ENCODE results near the gene ELOA. TPM values are rescaled to one million over a fixed set of nuclear protein-coding genes. Genes with fewer than 3 reads are reported as not detected.

Gene ELOA
- total RNA-seq, 1 donor from 2014 or later: 66.2 TPM

- ATAC-seq: no peak
- H3K4me3 ChIP-seq: no peak overlapping the region
These were observed 9.6 kb downstream of the ELOA start for GRCh38 chr1:23752909-23753308.

GRCh38 chr1:23756676-23757075 lies 13.4 kb downstream of the ELOA start:
- Histone ChIP-seq H3K36me3 (peaks cover 100% of the 10 kb centered on the region), H3K4me3 (no peak overlapping the region), H3K27ac (no peak overlapping the region), H3K27me3 (no peaks in the 10 kb centered on the region), H3K4me1 (peaks cover 8% of the 10 kb centered on the region), H3K9me3 (no peaks in the 10 kb centered on the region)
- intact Hi-C loops (cut with DNase I): no loop called here
- ATAC-seq (no peak), DNase-seq (no peak)
- no peak for TF ChIP-seq CTCF (IDR thresholded peaks at IDR 0.05)

More at GRCh38 chr1:23752909-23753308, 9.6 kb downstream of the ELOA start:
- Histone ChIP-seq H3K9me3 (no peaks in the 10 kb centered on the region), H3K4me1 (peaks cover 6% of the 10 kb centered on the region), H3K27ac (no peak overlapping the region), H3K36me3 (peaks cover 100% of the 10 kb centered on the region), H3K27me3 (no peaks in the 10 kb centered on the region)
- intact Hi-C loops (cut with DNase I): no loop called here
- no peak for TF ChIP-seq CTCF (IDR thresholded peaks at IDR 0.05)
- no peak for DNase-seq

GRCh38 chr1:23757812-23758211 lies 14.5 kb downstream of the ELOA start:
- TF ChIP-seq CTCF (IDR thresholded peaks at IDR 0.05): no peak
- Histone ChIP-seq H3K4me3 (no peak overlapping the region), H3K9me3 (no peaks in the 10 kb centered on the region), H3K4me1 (peaks cover 6% of the 10 kb centered on the region), H3K27ac (no peak overlapping the region), H3K36me3 (peaks cover 98% of the 10 kb centered on the region), H3K27me3 (no peaks in the 10 kb centered on the region)
- ATAC-seq: no peak
- intact Hi-C loops (cut with DNase I): no loop called here
- DNase-seq: no peak

GRCh38 chr1:23759277-23759676 lies 16.0 kb downstream of the ELOA start:
- H3K27ac ChIP-seq: no peak overlapping the region
- H3K4me3 ChIP-seq: no peak overlapping the region
- H3K36me3 ChIP-seq: peaks cover 96% of the 10 kb centered on the region
- no peaks in the 10 kb centered on the region for H3K9me3 ChIP-seq
- DNase-seq (no peak), ATAC-seq (no peak)
- TF ChIP-seq CTCF (IDR thresholded peaks at IDR 0.05): no peak
- intact Hi-C loops (cut with DNase I): no loop called here
- peaks cover 6% of the 10 kb centered on the region for H3K4me1 ChIP-seq
- H3K27me3 ChIP-seq: no peaks in the 10 kb centered on the region

- Histone ChIP-seq H3K27me3 (no peaks in the 10 kb centered on the region), H3K27ac (no peak overlapping the region), H3K9me3 (no peaks in the 10 kb centered on the region), H3K36me3 (peaks cover 69% of the 10 kb centered on the region), H3K4me1 (peaks cover 6% of the 10 kb centered on the region), H3K4me3 (no peak overlapping the region)
- TF ChIP-seq CTCF (IDR thresholded peaks at IDR 0.05): no peak
- no peak for DNase-seq
- intact Hi-C loops (cut with DNase I): loop anchor here (10.0 kb wide), 1 partner anchor 152 kb away; the partner anchor contains the start of gene CNR2
- ATAC-seq: no peak
These were observed 19.8 kb downstream of the ELOA start for GRCh38 chr1:23763041-23763577.

- Histone ChIP-seq H3K9me3 (no peaks in the 10 kb centered on the region), H3K4me1 (peaks cover 4% of the 10 kb centered on the region), H3K4me3 (no peak overlapping the region), H3K36me3 (peaks cover 21% of the 10 kb centered on the region), H3K27me3 (no peaks in the 10 kb centered on the region), H3K27ac (no peak overlapping the region)
- ATAC-seq: no peak
- no peak for TF ChIP-seq CTCF (IDR thresholded peaks at IDR 0.05)
- intact Hi-C loops (cut with DNase I): loop anchor here (10.0 kb wide), 1 partner anchor 146 kb away; the partner anchor contains the start of gene CNR2
- DNase-seq: no peak
These were observed 25.5 kb downstream of the ELOA start for GRCh38 chr1:23768733-23769132.

All from upper lobe of right lung (tissue), 1 donor.